Astrocyte of the spinal cord (primary cell): ENCODE data around the gene TMPRSS9.
"Not testable (repeated sequence)": the region's sequence is repeated elsewhere in the genome, so short reads cannot be mapped to it uniquely, and the experiment has no call there.

ENCODE experiments used
- DNase-seq: peaks from one replicate; pipeline ENCODE4 v3.0.0; 2011; ENCODE audit warnings: low read depth, low spot score
- H3K4me3 ChIP-seq: 2 replicates; pipeline ENCODE4 v1.5.1; 2011; ENCODE audit warnings: low read depth, mild to moderate bottlenecking, low read length, moderate library complexity
- in situ Hi-C: cut with HindIII; loops from 2 replicates; pipeline ENCODE4 v1.10.0; 2017; ENCODE audit warnings: low sequenced_read_pairs
- TF ChIP-seq, protein P1 (sequence below): IDR thresholded peaks from 2 replicates; pipeline ENCODE4 v1.5.1; 2012; ENCODE audit warnings: low read depth, mild to moderate bottlenecking, low read length, inconsistent platforms

Gene TMPRSS9

DNA sequence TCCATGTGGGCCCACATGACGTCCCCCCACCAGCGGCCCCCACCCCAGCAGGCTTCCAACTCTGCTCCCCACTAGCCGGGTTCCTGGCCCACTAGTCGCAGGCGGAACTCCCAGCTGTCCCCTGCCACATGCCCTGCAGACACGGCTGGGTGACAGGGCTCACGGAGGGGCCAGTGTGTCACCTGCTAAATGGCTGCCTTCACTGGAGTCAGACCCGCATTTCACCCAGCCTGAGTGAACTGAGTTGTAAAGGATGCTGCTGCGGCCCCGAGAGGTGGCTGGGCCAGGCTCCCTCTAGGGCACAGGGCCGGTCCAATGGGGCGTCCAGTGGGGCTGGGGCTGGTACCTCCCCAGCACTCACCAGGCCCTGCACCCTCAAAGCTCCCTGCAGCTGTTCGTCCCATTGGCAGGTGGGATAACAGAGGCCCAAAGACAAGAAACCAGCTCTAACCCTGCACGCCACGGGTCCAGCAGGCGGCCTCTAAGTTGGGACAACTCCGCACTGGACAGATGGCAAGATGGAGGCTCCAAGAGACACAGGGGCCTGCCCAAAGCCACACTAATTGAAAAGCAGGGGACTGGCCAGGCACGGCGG, 93.5 kb downstream of the TMPRSS9 start:
- no peak overlapping the region for H3K4me3 ChIP-seq
- no peak for DNase-seq
- TF ChIP-seq, protein P1, sequence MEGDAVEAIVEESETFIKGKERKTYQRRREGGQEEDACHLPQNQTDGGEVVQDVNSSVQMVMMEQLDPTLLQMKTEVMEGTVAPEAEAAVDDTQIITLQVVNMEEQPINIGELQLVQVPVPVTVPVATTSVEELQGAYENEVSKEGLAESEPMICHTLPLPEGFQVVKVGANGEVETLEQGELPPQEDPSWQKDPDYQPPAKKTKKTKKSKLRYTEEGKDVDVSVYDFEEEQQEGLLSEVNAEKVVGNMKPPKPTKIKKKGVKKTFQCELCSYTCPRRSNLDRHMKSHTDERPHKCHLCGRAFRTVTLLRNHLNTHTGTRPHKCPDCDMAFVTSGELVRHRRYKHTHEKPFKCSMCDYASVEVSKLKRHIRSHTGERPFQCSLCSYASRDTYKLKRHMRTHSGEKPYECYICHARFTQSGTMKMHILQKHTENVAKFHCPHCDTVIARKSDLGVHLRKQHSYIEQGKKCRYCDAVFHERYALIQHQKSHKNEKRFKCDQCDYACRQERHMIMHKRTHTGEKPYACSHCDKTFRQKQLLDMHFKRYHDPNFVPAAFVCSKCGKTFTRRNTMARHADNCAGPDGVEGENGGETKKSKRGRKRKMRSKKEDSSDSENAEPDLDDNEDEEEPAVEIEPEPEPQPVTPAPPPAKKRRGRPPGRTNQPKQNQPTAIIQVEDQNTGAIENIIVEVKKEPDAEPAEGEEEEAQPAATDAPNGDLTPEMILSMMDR = no peak
- in situ Hi-C loops = no loop called here

DNA sequence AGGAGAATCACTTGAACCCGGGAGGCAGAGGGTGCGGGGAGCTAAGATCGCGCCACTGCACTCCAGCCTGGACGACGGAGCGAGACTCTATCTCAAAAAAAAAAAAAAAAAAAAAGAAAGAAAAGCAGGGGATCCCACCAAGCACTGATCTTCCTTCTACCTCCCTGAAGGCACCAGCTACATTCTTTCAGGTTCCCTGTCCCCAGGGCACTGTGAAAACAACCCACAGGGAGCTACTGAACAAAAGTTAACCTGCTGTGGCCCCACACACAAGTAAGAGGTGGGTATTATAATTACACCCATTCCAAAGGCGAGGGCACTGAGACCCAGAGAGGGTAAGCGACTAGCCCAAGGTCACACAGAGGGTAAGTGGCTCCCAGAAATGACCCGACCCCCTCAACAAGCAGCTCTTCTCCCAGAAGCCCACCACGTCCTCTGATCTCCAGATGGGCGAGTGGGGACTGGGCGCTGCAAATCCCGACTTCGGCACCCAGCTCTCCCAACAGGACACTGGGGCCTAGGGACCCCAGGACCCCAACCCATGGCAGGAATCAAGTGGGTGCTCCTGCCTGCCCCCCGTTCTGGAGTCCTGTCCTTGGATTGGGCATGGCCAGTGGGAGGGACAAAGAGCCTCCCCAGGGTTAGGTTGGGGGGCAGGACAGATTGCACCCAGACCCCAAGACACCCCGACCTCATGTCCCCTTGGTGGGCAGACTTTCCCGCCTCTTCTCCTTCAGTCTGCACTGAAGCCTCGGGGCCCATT, 94.3 kb downstream of the TMPRSS9 start:
- in situ Hi-C loops = no loop called here
- DNase-seq = no peak
- TF ChIP-seq, protein P1 = no peak
- no peak overlapping the region for H3K4me3 ChIP-seq

DNA sequence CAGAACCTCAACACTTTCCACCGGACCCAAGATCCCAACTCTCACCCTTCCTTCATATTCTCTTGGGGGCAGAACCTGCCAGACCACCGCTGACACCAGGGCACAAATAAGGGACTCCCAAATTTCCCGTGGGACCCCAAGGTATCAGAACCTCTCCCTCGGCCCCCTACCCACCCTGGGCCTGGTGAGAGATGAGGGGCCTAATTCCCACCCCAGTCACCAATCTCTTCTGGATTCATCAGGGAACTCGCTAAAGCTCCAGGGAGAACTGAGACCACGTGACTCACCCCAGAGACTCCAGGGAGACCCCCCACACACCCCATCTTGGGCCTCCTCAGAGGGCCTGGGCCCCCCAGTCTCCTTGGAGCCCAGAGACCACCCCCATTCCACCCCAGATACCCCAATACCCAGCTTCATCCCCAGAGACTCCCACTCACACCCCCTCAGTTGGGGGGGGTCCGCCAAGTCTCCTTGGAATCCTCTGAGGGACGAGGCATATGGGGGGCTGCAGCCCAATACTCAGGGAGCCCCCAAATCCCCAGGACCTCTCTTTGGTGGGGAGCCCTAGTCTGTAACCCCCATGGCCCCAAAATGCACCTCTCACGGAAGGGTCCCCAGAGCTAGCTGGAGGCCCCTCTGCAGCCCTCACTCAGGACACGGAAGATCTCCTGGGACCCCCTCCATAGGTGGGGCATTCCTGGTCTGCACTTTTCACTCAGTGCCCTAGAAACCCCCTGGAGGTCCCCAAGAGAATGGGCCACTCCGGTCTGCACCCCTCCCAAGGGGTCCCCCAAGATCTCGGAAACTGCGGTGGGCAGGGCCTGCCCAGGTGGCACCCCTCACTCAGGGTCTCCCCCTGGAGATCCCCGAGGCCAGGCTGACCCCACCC, 95.1 kb downstream of the TMPRSS9 start:
- in situ Hi-C loops = no loop called here
- TF ChIP-seq, protein P1 = no peak
- DNase-seq = no peak
- H3K4me3 ChIP-seq = peak overlapping the region; percentile 90

DNA sequence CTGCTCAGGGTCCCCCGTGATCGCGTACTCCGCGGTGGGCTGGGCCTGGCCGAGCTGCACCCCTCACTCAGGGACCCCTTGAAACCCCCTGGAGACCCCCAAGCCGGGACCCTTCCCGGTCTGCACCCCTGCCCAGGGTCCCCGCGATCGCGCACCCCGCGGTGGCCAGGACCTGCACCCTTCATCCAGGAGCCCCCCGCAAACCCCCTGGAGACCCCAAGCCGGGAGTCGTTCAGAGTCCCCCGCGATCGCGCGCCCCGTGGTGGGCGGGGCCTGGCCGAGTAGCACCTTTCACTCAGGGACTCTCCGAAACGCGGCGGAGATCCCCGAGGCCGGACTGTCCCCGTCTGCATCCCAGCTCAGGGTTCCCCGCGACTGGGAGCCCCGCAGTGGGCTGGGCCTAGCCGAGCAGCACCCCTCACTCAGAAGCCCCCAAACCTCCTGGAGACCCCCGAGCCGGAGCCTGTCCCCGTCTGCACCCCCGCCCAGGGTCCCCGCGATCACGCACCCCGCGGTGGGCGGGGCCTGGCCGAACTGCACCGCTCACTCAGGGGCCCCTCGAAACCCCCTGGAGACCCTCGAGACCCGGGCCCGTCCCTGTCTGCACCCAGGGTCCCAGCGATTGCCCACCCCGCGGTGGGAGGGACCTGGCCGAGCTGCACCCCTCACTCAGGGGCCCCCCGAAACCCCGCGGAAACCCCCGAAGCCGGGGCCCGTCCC, 95.9 kb downstream of the TMPRSS9 start:
- TF ChIP-seq, protein P1 = no peak
- in situ Hi-C loops = no loop called here
- no peak for DNase-seq

DNA sequence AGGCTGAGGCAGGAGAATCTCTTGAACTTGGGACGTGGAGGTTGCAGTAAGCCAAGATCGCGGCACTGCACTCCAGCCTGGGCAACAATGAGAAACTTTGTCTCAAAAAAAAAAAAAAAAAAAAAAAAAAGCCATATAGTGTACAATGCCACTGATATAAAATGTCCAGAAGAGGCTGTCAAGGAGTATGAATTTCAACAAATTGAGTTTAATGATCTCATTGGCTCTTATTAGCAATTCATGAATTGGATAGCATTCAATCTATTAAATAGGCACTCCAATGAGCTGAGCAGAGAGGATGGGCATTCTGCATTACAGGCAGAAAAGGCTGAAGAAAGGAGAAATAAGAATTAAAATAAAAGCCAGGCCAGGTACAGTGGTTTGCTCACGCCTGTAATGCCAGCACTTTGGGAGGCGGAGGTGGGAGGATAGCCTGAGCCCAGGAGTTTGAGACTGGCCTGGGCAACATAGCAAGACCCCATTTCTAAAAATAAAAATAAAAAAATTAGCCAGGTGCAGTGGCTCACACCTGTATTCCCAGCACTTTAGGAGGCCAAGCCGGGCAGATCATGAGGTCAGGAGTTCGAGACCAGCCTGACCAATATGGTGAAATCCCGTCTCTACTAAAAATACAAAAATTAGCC, 97.5 kb downstream of the TMPRSS9 start:
- TF ChIP-seq, protein P1 = no peak
- in situ Hi-C loops = no loop called here
- H3K4me3 ChIP-seq = peak overlapping the region; percentile 20
- DNase-seq = no peak

More for the DNA sequence above, 95.9 kb downstream of the TMPRSS9 start:
- H3K4me3 ChIP-seq = peak overlapping the region; percentile 90

DNA sequence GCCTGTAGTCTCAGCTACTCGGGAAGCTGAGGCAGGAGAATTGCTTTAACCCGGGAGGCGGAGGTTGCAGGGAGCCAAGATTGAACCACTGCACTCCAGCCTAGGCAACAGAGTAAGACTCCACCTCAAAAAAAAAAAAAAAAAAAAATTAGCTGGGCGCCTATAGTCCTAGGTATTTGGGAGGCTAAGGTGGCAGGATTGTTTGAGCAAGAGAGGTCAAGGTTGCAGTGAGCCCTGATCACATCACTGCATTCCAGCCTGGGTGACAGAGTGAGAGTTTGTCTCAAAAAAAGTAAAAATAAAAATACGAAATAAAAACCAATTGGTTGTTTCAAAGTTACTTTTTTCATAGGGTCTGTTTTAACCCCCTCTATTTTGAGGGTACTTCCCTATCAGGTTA, 98.0 kb downstream of the TMPRSS9 start:
- DNase-seq = no peak
- no peak overlapping the region for H3K4me3 ChIP-seq
- TF ChIP-seq, protein P1 = no peak
- in situ Hi-C loops = no loop called here

DNA sequence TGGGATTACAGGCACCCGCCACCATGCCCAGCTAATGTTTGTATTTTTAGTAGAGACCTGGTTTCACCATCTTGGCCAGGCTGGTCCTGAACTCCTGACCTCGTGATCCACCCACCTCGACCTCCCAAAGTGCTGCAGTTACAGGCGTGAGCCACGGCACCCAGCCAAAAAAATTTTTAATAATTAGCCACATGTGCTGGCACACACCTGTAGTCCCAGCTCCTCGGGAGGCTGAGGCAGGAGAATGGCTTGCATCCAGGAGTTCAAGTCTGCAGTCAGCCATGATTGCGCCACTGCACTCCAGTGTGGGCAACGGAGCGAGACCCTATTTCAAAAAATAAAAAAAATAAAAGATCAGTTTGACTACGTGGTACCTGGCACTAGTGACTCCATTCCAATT, 98.7 kb downstream of the TMPRSS9 start:
- in situ Hi-C loops, H3K4me3 ChIP-seq, DNase-seq: not testable (repeated sequence)
